Fibroblast of lung (primary cell): ENCODE data around the gene TTC1. TPM values are rescaled to one million over a fixed set of nuclear protein-coding genes. Genes with fewer than 3 reads are reported as not detected.

Experiments used
- DNase-seq, 2 donors: peaks; one replicate each; pipeline versions ENCODE4 v3.0.0 to v3.0.0-alpha.2; 2010; ENCODE audit warnings: low read depth in 2 of 2
- H2AFZ ChIP-seq: 2 replicates; pipeline ENCODE4 v1.5.1; 2012; ENCODE audit warnings: low read length, control low read depth, inconsistent platforms
- H3K27ac ChIP-seq: 2 replicates; pipeline ENCODE4 v1.5.1; 2011; ENCODE audit warnings: low read length, control low read depth; ENCODE audit not compliant: insufficient read depth
- H3K27me3 ChIP-seq: 2 replicates; pipeline ENCODE4 v1.5.1; 2011; ENCODE audit warnings: mild to moderate bottlenecking, low read length; ENCODE audit not compliant: control insufficient read depth, insufficient read depth
- H3K36me3 ChIP-seq: 2 replicates; pipeline ENCODE4 v1.5.1; 2011; ENCODE audit warnings: low read length; ENCODE audit not compliant: control insufficient read depth, insufficient read depth
- H3K4me1 ChIP-seq: 2 replicates; pipeline ENCODE4 v1.5.1; 2011; ENCODE audit warnings: low read length; ENCODE audit not compliant: control insufficient read depth, insufficient read depth; ENCODE audit errors: extremely low read depth
- H3K4me2 ChIP-seq: 2 replicates; pipeline ENCODE4 v1.5.1; 2011; ENCODE audit warnings: low read length, control low read depth; ENCODE audit not compliant: insufficient read depth; ENCODE audit errors: extremely low read depth
- H3K4me3 ChIP-seq, 4 experiments: fragments of 200-600 bp in 1 of 4; sonication (generic) in 1 of 4; replicated peaks in 1 of 4; 2 replicates each; pipeline ENCODE4 v1.5.1; 2011 to 2016; ENCODE audit warnings: low read length in 4 of 4, low read depth in 3 of 4, mild to moderate bottlenecking in 3 of 4, control low read depth in 2 of 4, inconsistent platforms in 1 of 4, mixed read lengths in 1 of 4; ENCODE audit not compliant: insufficient read depth in 1 of 4; ENCODE audit errors: control extremely low read depth in 1 of 4
- H3K79me2 ChIP-seq: 2 replicates; pipeline ENCODE4 v1.5.1; 2012; ENCODE audit warnings: mild to moderate bottlenecking, low read length, inconsistent platforms; ENCODE audit not compliant: control insufficient read depth, insufficient read depth
- H3K9ac ChIP-seq: 2 replicates; pipeline ENCODE4 v1.5.1; 2011; ENCODE audit warnings: mild to moderate bottlenecking, low read length, control low read depth; ENCODE audit not compliant: insufficient read depth
- H3K9me3 ChIP-seq: 2 replicates; pipeline ENCODE4 v1.5.1; 2012; ENCODE audit warnings: low read depth, low read length; ENCODE audit not compliant: control insufficient read depth, insufficient read depth
- H4K20me1 ChIP-seq: 2 replicates; pipeline ENCODE4 v1.5.1; 2011; ENCODE audit warnings: low read length; ENCODE audit not compliant: control insufficient read depth, insufficient read depth; ENCODE audit errors: extremely low read depth
- EZH2 ChIP-seq: IDR thresholded peaks from 2 replicates; pipeline ENCODE4 v1.5.1; 2012; ENCODE audit warnings: low read length, control low read depth, mild to moderate bottlenecking; ENCODE audit errors: missing control alignments
- polyA plus RNA-seq, 2 donors: library from polyadenylated mRNA; depleted of rRNA in 1 of 2; stranded (reverse) in 1 of 2; unstranded in 1 of 2; fragments of >200 nt; gene quantifications; 2 replicates each; pipeline ENCODE4 v1.2.1, GENCODE V29; 2011 to 2012; ENCODE audit warnings: missing spikeins in 1 of 2
- total RNA-seq: library from RNA; depleted of rRNA; stranded (reverse); fragments of >200 nt; gene quantifications from 2 replicates; pipeline ENCODE4 v1.2.1, GENCODE V29; 2014
- TF ChIP-seq, protein P1 (sequence below), 2 donors: IDR thresholded peaks in 1 of 2; conservative IDR thresholded peaks in 1 of 2; 1 replicate in 1 of 2; 2 replicates in 1 of 2; pipeline ENCODE4 v1.5.1; 2011 to 2012; ENCODE audit warnings: low read length in 2 of 2, control low read depth in 1 of 2, inconsistent platforms in 1 of 2, low read depth in 1 of 2, mild to moderate bottlenecking in 1 of 2

The TTC1 gene
- total and polyA plus RNA-seq, 2 donors (not counting 1 experiment from before 2014, with no cell fraction given): 41.6 to 63.7 TPM

GRCh38 chr5:160047423-160047822 is 38.5 kb downstream of the TTC1 start:
- H3K4me3 ChIP-seq: no peak overlapping the region
- H3K27ac ChIP-seq: no peak overlapping the region
- H3K9me3 ChIP-seq: no peaks in the 10 kb centered on the region
- H3K9ac ChIP-seq: no peak overlapping the region
- no peak overlapping the region for H2AFZ ChIP-seq
- H3K79me2 ChIP-seq: no peaks in the 10 kb centered on the region
- no peaks in the 10 kb centered on the region for H3K4me1 ChIP-seq
- H3K36me3 ChIP-seq: peaks cover 4% of the 10 kb centered on the region
- no peaks in the 10 kb centered on the region for H3K27me3 ChIP-seq
- TF ChIP-seq EZH2: no peak
- TF ChIP-seq, protein P1, sequence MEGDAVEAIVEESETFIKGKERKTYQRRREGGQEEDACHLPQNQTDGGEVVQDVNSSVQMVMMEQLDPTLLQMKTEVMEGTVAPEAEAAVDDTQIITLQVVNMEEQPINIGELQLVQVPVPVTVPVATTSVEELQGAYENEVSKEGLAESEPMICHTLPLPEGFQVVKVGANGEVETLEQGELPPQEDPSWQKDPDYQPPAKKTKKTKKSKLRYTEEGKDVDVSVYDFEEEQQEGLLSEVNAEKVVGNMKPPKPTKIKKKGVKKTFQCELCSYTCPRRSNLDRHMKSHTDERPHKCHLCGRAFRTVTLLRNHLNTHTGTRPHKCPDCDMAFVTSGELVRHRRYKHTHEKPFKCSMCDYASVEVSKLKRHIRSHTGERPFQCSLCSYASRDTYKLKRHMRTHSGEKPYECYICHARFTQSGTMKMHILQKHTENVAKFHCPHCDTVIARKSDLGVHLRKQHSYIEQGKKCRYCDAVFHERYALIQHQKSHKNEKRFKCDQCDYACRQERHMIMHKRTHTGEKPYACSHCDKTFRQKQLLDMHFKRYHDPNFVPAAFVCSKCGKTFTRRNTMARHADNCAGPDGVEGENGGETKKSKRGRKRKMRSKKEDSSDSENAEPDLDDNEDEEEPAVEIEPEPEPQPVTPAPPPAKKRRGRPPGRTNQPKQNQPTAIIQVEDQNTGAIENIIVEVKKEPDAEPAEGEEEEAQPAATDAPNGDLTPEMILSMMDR (conservative IDR thresholded peaks at IDR 0.05 in 1 of 2, IDR thresholded peaks at IDR 0.05 in 1 of 2; ENCODE audit: low read depth in 1 of 2, low read length in 2 of 2): no peak
- H4K20me1 ChIP-seq: no peaks in the 10 kb centered on the region
- no peak overlapping the region for H3K4me2 ChIP-seq
- no peak for DNase-seq

GRCh38 chr5:160048131-160048530 is 39.2 kb downstream of the TTC1 start:
- Histone ChIP-seq H3K36me3 (peaks cover 4% of the 10 kb centered on the region), H3K27ac (no peak overlapping the region), H3K9ac (no peak overlapping the region), H3K4me3 (no peak overlapping the region), H3K79me2 (no peaks in the 10 kb centered on the region), H3K4me1 (no peaks in the 10 kb centered on the region), H4K20me1 (no peaks in the 10 kb centered on the region), H3K27me3 (no peaks in the 10 kb centered on the region), H3K4me2 (no peak overlapping the region), H2AFZ (no peak overlapping the region), H3K9me3 (no peaks in the 10 kb centered on the region)
- no peak for DNase-seq
- TF ChIP-seq, protein P1 (conservative IDR thresholded peaks at IDR 0.05 in 1 of 2, IDR thresholded peaks at IDR 0.05 in 1 of 2; ENCODE audit: low read depth in 1 of 2, low read length in 2 of 2): no peak
- no peak for TF ChIP-seq EZH2

DNA sequence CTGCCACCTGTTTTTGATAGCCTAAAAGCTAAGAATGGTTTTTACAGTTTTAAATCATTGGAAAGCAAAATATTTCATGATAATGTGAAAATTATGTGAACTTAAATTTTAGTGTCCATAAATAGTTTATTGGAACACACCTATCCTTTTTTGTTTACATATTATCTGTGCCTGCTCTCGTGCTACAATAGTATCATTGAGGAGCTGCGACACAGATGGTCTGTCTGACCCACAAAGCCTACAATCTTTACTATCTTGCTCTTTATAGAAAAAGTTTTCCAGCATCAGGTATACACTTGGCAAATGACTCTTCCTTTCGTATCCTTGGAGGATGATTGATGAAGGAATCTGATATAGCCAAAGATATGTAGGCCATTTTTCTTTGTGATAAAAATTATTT is 40.2 kb downstream of the TTC1 start:
- peaks cover 4% of the 10 kb centered on the region for H3K36me3 ChIP-seq
- no peak overlapping the region for H3K27ac ChIP-seq
- no peaks in the 10 kb centered on the region for H3K27me3 ChIP-seq
- no peak for DNase-seq
- no peak overlapping the region for H3K9ac ChIP-seq
- no peak overlapping the region for H3K4me3 ChIP-seq
- H4K20me1 ChIP-seq: no peaks in the 10 kb centered on the region
- H3K9me3 ChIP-seq: no peaks in the 10 kb centered on the region
- H3K4me2 ChIP-seq: no peak overlapping the region
- H3K79me2 ChIP-seq: no peaks in the 10 kb centered on the region
- no peak overlapping the region for H2AFZ ChIP-seq
- no peaks in the 10 kb centered on the region for H3K4me1 ChIP-seq
- TF ChIP-seq, protein P1 (conservative IDR thresholded peaks at IDR 0.05 in 1 of 2, IDR thresholded peaks at IDR 0.05 in 1 of 2; ENCODE audit: low read depth in 1 of 2, low read length in 2 of 2): no peak
- TF ChIP-seq EZH2: no peak
